Stimulated activated CD8-positive, alpha-beta memory T cell treated with anti-CD3 and anti-CD28 coated beads, Interleukin-4, amount 100 ng/mL, for 4 hours (primary cell): Measurements from ENCODE around the gene JAK1.
"Not testable (repeated sequence)": the region's sequence is repeated elsewhere in the genome, so short reads cannot be mapped to it uniquely, and the experiment has no call there.

Experiments
- DNase-seq, 2 donors: peaks; one replicate each; pipeline ENCODE4 v3.0.0-alpha.2; 2020; ENCODE audit warnings: low read depth in 2 of 2, low spot score in 1 of 2

JAK1 gene

DNA sequence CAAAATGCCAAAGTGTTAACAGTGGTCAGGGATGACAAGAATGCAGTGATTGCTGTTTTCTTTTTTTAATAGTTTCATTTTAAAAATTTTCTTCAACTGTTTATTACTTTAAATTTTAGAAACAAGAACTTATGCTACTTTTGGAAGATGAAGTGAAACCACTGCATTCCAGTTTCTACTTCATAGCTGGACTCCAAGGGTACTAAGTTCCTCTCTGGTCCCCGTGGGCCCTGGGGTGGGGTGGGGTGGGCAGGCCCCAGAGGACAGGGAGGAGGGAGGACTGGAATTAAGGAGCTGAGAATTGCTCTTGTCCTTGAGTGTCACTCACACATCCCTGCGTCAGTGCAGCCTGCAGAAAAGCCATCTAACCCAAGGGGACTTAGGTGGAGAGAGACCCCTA is 124.1 kb downstream of the JAK1 start:
- DNase-seq, result no peak

DNA sequence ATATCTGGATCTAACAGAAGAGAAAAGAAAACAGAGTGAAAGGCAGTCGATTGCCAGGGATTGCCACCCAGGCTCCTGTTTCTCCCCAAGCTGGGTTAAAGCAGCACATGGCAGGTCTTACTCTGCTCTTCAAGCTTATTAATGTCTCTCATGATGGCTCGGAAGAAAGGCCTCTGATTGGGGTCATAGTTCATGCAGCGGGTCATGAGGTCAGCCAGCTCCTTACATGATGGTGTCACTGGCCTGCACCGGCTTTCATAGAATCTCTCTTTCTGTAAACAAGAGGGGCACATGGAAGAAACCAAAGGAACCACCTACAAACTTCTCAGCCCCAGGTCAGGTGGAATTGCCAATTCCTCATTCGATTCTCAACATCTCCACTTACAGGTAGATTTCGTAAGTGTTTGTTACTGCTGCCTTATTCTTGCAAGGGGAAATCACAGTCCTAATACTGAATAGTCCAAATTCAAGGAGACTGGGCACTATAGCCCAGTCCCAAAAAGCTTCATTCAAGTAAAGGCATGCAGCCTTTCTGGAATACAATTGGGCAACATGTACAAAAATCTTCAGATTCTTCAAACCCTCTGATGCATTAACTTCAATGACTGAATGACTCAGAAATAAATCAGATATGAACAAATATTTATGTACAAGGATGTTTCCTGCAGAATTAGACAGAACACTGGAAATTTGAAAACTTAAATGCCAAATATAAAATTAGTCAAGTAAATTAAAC is 124.9 kb downstream of the JAK1 start:
- DNase-seq, result no peak

DNA sequence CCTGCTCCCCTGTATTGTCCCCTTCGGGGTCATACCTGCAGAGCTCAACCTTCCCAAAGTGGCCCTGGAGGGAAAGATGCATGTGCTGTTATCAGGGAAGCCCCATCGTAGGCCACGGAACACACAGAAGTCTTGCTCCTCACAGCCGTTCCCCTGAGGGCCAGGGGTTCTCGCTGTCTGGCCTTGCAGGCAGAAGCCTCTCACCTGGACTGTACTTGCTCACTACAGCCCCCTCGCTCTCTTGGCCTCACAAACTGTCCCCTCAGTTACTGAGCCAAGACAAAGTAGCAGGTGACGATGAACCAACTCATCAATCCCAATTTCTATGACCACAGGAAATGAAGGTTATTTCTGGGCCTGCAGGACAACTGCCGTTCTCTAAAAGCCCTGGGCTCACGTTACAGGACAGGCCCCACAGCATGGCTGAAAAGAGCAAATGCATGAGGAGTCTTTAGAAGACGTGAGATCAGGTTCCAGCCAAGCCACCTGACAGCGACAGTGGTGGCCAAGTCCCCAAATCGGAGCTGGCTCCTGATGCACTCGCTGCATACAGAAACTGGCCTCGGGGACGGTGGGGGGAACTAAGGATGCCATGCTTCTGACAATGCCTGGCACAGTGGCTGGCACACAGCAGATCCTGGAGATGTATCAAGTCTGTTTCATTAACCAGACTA is 126.5 kb downstream of the JAK1 start:
- no peak for DNase-seq

DNA sequence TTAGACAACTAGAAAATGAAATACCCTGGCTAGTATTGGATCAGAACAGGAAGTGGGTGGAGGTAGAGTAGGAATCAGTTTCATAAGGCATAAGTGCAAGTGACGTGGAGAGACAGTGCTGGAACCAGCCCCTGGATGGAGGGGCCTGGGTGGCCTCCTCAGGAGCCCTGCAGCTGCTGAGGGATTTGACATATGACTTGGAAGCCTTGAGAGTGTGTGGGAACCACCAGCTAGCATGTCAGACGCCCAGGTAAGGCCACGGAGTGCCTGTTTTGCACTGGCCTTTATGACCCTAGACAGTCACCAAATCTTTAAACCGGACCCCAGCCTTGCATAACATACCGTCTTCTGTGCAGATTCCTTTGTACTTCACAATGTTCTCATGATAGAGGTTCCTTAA is 127.1 kb downstream of the JAK1 start:
- no peak for DNase-seq

DNA sequence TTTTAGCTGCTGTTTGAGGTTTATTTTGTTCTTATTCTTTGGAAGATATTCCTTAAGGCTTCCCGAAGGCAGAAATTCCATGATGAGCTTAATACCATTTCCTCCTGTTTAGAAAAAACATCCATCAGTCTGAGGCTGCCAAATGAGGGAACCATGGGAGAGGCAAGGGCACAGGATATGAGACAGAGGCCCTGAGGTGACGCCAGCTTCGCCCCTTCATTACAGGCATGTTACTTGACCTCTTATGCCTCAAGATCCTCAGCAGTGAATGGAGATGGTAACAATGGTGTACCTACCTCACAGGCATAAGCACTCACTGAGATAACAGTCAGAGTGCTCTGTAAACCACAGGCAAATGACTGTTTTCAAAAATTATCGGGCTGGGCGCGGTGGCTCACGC is 127.9 kb downstream of the JAK1 start:
- no peak for DNase-seq

DNA sequence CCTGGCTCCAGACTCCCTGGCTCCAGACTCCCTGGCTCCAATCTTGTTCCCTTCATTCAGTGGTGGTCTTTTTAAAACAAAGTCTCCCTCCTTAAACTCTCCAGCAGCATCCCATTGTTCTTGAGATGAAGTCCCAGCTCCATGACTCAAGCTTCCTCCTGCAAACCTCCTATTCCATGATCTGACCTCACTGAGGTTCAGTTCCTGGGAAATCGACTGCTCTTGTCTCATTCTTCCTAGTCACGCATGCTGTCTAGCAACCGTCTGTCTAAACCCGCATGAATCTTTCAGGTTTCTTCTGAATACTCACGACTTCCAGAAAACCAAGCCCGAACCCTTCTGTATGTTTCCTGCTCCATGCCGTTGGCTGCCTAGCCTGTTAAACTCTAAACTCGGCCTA is 129.5 kb downstream of the JAK1 start:
- no peak for DNase-seq

DNA sequence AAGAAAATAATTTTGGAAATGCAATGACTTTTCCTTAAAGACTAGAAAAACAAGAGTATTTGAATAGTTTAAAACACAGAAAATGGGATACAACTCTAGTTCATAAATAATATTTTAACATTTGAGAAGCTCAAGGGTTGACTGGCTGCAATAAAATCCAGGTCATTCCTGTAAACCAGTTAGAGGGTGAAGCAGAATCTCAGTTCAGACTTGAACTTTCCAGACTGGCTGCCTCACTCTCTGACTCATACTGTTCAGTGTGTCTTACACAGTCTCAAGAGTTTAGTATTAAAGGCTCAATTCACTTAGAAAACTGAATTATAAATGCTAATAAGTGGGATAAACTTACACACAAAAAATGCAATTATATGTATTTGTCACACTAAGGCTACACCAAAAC is 131.6 kb downstream of the JAK1 start:
- DNase-seq, result no peak

DNA sequence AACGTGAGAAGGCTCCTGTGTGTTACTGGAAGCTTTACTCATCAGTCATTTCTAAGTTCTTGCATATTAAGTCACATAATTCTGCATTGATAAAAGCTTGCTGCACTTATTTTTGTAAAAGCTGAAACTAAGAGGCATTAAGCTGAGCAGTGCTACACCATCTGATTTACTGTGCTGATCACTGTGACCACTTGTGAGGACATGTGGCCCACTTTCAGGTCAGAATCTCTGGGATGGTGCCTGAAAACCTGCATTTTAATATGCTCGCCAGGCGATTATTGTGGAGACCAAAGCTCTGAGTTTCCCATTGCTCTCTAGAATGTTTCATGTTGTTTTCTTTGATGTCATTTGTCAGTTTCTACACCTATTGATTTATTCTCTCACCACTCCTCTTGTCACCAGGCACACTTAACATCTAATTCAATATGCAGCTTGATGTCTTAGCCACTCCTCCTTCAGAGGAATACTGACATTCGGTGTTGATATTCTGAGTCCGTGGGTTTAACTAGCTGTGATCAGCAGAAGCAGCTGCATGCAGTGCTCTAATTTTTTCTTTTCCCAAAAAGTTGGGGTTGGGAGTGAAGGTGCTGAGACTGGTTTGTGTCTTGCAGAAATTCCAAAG is 136.2 kb downstream of the JAK1 start:
- DNase-seq, result no peak

DNA sequence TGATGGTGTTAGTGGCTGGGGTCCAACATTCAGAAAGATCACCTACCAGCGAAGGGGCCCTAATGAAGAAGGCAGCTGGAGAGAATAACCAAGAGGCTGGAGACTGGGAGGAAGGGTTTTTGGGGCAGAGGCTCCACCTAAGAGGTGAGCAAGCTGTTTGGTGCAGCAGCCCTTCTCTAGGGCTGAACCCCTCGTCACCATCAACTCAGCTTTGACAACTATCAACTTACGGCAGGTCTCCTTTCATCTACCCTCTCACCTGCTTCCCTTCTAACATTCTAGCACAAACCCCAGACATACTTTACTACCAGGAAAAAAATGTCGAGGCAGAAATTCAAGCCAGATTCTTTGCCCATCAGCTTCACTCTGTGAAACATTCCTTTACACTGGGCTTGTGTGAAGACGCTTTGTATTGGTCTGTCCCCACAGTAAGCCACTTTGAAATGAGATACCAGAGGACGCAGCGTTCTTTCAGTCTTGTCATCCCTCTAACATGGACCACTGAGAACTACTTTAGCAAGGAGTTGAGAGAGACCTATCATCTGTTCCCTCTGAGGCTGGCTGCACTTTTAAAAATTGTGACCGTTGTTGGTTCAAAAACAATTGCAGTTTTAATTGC is 136.8 kb downstream of the JAK1 start:
- no peak for DNase-seq

DNA sequence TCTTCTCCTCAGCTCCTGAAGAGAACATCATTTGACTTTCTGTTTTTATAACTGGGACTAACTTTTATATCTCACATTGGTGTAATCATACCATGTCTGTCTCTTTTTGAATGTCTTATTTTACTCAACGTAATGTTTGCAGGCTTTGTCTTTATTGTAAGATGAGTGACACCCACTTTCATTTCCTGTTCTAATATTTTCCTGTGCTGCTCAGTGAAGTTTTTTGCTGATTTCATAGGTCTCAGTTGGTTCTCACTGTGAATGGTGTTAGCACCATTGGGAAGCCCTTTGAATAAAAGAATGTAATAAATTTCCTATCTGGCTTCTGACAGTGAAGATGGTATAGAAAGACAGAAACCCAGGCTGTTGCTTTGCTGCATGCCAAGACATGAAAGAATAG is 137.5 kb downstream of the JAK1 start:
- DNase-seq, result no peak

- DNase-seq, result no peak
Observed at GRCh38 chr1:64826991-64827390, 139.4 kb downstream of the JAK1 start.

- peak; percentile 21 to 31 for DNase-seq
Observed at GRCh38 chr1:64823691-64824476, 142.5 kb downstream of the JAK1 start.

DNA sequence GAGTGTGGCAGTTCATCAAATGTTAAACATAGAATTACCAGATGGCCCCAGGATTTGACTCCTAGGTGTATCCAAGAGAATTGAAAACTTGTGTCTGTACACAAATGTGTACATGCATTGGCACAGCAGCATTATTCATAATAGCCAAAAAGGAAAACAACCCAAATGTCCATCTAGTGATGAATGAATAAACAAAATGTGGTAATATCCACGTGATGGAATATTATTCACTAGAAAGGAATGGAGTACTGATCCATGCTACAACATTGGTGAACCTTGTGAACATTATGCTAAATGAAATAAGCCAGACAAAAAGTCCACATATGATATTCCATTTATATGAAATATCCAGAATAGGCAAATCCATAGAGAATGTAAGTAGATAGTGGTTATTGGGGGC is 143.7 kb downstream of the JAK1 start:
- no peak for DNase-seq

GRCh38 chr1:64820572-64820971 is 145.8 kb downstream of the JAK1 start:
- not testable (repeated sequence) for DNase-seq

GRCh38 chr1:64817364-64817763 is 149.0 kb downstream of the JAK1 start:
- DNase-seq, result not testable (repeated sequence)

DNA sequence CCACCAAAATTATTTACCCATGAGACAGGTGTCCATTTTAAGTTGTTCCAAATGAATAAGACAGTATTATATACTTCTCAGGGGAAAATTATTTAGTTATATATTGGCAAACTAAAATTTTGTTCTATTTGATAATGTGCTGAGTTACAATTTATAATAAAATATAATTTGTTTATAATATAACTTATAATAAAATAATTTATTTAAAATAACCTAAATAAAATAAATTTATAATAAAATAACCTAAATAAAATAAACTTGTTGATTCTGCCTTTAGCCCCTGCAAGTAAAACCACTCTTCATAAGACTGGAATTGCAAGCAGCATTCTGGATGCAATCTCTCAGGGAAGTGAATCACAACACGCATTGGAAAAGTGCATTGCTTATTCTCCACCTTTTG is 151.9 kb downstream of the JAK1 start:
- DNase-seq, result no peak

GRCh38 chr1:64811131-64811530 is 155.2 kb downstream of the JAK1 start:
- no peak for DNase-seq

DNA sequence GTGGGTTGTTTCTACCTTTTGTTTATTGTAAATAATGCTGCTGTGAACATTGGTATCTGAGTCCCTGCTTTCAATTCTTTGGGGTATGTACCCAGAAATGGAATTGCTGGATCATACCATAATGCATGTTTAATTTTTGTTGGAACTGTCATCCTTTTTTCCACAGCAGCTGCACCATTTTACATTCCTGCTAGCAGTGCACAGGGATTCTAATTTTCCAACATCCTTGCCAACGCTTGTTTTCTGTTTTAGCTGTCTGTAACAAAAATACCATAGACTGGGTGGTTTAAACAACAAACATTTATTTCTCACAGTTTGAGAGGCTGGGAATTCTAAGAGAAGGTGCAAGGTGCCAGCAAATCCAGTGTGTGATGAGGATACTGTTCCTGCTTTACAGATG is 156.3 kb downstream of the JAK1 start:
- no peak for DNase-seq

DNA sequence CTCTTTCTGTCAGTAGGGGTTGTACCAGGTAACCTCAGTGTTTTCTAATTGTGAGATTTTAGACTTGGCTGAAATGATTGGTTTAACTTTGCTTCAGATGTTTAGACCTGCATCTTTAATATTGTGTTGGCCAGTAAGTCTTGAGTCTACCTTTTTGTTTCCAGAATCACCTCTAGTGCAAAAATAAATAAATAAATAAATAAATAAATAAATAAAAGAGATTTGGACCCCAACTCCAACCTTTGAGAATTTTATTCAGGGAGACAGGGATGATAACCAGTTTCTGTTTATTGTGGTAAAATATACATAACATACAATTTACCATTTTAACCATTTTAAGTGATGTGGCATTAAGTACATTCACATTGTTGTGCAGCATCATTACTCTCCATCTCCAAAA is 157.0 kb downstream of the JAK1 start:
- DNase-seq, result no peak

DNA sequence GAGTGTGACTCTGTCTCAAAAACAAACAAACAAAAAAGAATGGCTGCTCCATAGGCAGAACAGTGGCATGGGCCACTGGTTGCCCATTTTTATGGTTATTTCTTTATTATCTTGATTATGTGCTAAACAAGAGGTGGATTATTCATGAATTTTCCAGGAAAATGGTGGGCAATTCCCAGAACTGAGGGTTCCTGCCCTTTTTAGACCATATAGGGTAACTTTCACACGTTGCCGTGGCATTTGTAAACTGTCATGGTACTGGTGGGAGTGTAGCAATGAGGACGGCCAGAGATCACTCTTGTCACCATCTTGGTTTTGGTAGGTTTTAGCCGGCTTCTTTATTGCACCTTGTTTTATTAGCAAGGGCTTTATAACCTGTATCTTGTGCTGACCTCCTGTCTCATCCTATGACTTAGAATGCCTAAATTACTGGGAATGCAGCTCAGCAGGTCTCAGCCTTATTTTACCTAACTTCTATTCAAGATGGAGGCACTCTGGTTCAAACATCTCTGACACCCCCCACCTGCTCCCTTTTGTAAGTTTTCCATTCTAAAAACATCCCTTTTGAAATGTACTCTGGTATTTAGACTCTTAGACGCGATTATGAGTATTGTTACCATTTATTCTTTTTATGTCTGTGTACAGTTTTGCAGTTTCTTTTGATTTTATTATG is 164.4 kb downstream of the JAK1 start:
- no peak for DNase-seq

DNA sequence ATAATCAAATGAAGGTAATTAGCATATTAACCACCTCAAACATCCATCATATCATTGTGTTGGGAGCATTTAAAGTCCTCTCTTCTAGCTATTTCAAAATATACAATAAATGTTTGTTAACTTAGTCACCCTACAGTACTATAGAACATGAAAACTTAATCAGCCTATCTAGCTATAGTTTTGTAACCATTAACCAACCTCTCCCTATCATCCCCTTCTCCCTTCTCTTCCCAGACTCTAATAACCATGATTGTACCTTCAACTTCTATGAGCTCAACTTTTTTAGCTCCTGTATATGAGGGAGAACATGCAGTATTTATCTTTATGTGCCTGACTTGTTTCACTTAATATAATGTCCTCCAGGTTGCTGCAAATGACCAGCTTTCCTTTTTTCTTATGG is 167.5 kb downstream of the JAK1 start:
- DNase-seq, result no peak
